Skeletal muscle satellite cell (primary cell): ENCODE results near the gene ZC3H8.

ENCODE experiments used
- H3K27me3 ChIP-seq: 2 replicates; pipeline ENCODE4 v1.7.0; 2013; ENCODE audit warnings: low read length; ENCODE audit not compliant: control insufficient read depth, insufficient read depth
- H3K36me3 ChIP-seq: 2 replicates; pipeline ENCODE4 v1.7.0; 2013; ENCODE audit warnings: mild to moderate bottlenecking, control low read depth, low read length; ENCODE audit not compliant: insufficient read depth
- H3K4me1 ChIP-seq: 2 replicates; pipeline ENCODE4 v1.7.0; 2013; ENCODE audit warnings: low read length; ENCODE audit not compliant: control insufficient read depth, insufficient read depth
- H3K4me2 ChIP-seq: 2 replicates; pipeline ENCODE4 v1.7.0; 2013; ENCODE audit warnings: mild to moderate bottlenecking, low read length
- H3K4me3 ChIP-seq: 2 replicates; pipeline ENCODE4 v1.7.0; 2013; ENCODE audit warnings: low read length
- H3K9ac ChIP-seq: 2 replicates; pipeline ENCODE4 v1.7.0; 2013; ENCODE audit warnings: mild to moderate bottlenecking, low read depth, low read length, moderate library complexity
- H3K9me3 ChIP-seq: replicated peaks from 2 replicates; pipeline ENCODE4 v1.7.0; 2013; ENCODE audit warnings: mild to moderate bottlenecking, control low read depth, low read length

ZC3H8 gene

DNA sequence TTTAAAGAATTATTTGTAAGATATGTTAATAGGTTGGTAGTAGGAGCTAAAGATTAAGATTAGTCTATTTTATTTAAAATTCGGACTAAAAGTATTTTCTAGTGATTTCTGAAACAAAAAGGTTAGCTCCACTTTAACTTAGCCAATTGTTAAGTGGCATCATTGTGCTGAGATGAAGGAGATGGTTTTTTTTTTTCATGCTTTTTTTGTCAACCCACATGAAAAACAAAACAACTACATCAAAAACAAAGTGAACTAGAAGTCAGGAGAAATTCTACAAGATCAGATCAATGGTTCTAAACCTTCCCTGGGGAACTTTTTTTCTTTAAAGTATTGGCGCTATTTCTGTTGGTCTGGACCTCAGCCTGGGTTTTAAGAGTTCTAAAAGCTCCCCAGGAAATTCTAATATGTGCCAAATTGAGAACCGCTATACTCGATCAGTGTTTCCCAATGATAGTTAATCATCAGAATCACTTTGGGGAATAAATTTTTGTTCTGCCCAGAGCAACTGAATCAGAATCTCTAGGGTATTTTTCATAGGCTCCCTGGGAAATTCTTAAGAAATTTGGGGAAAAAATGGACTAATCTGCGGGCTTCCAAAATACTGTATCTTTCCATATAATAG is 22.9 kb upstream of the ZC3H8 start:
- Histone ChIP-seq H3K27me3 (no peaks in the 10 kb centered on the region), H3K36me3 (no peaks in the 10 kb centered on the region), H3K4me3 (no peak overlapping the region), H3K9me3 (no peaks in the 10 kb centered on the region), H3K4me1 (peaks cover 13% of the 10 kb centered on the region), H3K9ac (no peak overlapping the region), H3K4me2 (no peak overlapping the region)

DNA sequence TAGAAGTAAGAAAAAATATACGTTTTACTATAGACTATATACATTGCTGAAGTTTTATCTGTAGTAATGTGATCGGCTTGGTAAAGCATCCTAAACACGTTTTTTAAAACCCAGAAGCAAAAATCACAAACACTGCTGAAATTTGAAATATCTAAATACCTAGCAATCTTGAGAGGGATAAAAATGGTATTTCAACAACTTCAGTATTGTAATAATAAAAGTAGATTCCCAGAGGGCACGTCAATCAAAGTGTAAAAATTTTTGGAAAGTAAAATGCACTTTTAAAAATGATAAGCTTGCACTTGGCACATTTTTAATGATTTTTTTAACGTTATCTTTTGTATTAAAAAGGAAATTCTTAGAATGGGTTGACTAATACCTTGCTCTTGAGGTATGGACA is 22.1 kb upstream of the ZC3H8 start:
- Histone ChIP-seq H3K4me3 (peak overlapping the region; percentile 98), H3K4me1 (peaks cover 13% of the 10 kb centered on the region), H3K9ac (peak overlapping the region; percentile 100)

DNA sequence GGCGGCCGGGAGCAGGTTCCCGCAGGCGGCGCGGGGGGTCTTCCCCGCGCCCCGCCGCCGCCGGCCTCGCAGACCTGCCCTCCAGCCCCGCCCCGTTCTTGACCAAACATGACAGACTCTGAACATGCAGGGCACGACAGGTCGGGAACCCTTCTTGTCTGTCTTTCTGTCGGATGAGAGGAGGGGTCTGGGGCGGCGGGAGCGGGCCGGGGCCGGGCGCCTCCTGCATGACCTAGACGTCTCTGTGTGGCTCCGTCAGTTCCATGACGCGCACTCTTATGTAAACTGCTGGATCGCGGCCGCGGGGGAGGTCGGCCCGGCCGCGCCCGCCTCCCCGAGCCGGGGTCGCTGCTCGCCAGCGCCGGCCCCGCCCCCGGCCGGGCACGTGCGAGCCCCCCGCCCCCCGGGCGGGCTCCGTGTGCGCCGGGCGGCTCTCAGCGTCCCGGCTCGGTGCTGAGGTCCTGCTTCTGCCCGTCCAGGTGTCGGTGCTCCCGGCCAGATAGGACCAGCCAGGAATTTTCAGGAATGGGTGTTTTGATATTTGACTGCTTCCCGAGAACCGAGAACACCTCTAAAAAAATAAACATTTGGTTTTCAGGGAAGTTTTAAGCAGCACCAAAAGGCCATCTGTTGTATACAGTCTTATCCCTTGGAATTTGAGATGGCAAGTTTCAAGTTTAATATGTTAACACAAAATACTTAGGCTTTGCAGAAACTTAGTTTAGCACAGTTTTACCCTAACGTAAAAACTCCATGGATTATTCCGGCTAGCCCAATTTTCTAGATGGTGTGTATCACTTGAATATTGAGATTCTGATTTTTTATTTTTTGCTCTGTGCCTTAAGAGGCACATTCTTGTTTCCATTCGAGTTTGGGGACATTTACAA is 21.3 kb upstream of the ZC3H8 start:
- H3K4me2 ChIP-seq: peak overlapping the region; percentile 91
- no peaks in the 10 kb centered on the region for H3K27me3 ChIP-seq
- H3K4me3 ChIP-seq: peak overlapping the region; percentile 98
- H3K36me3 ChIP-seq: no peaks in the 10 kb centered on the region
- peak overlapping the region; percentile 100 for H3K9ac ChIP-seq
- H3K9me3 ChIP-seq: no peaks in the 10 kb centered on the region
- H3K4me1 ChIP-seq: peaks cover 13% of the 10 kb centered on the region

More for the DNA sequence above, 22.1 kb upstream of the ZC3H8 start:
- H3K9me3 ChIP-seq: no peaks in the 10 kb centered on the region
- H3K27me3 ChIP-seq: no peaks in the 10 kb centered on the region
- peak overlapping the region; percentile 91 for H3K4me2 ChIP-seq
- no peaks in the 10 kb centered on the region for H3K36me3 ChIP-seq

- Histone ChIP-seq H3K4me1 (peaks cover 13% of the 10 kb centered on the region), H3K9ac (peak within 1 kb of the TSS; percentile 100), H3K9me3 (no peaks in the 10 kb centered on the region), H3K27me3 (no peaks in the 10 kb centered on the region), H3K4me2 (peak within 1 kb of the TSS; percentile 91), H3K4me3 (peak within 1 kb of the TSS; percentile 98), H3K36me3 (no peaks in the 10 kb centered on the region)
These were observed 20.6 kb upstream of the ZC3H8 start, which contains the start of gene ZC3H6 for GRCh38 chr2:112275311-112275886. Gene ZC3H6 (plus strand): TSS chr2:112275597. CDS start chr2:112275995, 398 bp downstream.

DNA sequence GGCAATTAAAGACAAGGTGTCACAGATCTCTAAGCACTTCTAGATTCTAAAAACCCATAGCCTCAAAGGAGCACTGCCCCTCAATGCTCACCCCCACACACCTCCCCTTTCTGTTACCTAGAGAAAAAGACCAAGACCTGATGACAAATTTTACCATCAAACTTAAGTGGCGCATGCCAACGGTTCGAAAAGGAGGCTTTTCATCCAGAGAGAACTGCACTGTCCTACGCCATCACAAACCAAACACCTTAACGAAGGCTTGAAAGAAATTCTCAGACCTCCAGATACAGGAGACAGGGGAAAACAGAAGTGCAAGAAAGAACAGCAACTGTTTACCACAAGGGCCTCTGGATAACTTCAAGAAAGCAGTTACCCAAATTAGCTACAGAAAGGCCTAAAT is 18.5 kb upstream of the ZC3H8 start:
- Histone ChIP-seq H3K4me1 (peaks cover 13% of the 10 kb centered on the region), H3K9me3 (no peaks in the 10 kb centered on the region)

DNA sequence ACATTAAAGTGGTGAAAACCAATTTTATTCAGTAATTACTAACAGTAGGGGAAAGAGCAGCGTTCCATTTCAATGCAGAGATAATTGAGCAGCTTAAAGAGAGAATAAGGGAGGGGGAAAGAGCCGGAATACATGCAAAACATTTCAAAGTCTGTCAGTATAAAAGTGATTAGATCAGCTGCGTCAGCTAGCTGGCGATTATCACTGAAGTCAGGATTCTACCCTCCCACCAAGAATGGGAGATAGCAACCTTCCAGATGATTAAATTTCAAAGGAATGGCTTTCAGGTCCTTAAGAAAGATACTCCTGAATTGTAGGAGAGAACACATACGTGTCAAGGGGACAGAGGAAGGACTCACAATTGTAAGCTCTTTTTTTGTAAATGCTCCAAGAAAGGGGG is 17.8 kb upstream of the ZC3H8 start:
- peaks cover 13% of the 10 kb centered on the region for H3K4me1 ChIP-seq
- H3K9me3 ChIP-seq: no peaks in the 10 kb centered on the region

More for the DNA sequence above, 18.5 kb upstream of the ZC3H8 start:
- no peak overlapping the region for H3K9ac ChIP-seq
- no peak overlapping the region for H3K4me2 ChIP-seq
- H3K27me3 ChIP-seq: no peaks in the 10 kb centered on the region
- H3K36me3 ChIP-seq: no peaks in the 10 kb centered on the region
- no peak overlapping the region for H3K4me3 ChIP-seq

GRCh38 chr2:112268547-112268946 is 13.7 kb upstream of the ZC3H8 start:
- Histone ChIP-seq H3K4me2 (no peak overlapping the region), H3K4me3 (no peak overlapping the region), H3K9ac (no peak overlapping the region), H3K27me3 (no peaks in the 10 kb centered on the region), H3K36me3 (no peaks in the 10 kb centered on the region), H3K4me1 (no peaks in the 10 kb centered on the region), H3K9me3 (no peaks in the 10 kb centered on the region)

More for the DNA sequence above, 17.8 kb upstream of the ZC3H8 start:
- H3K9ac ChIP-seq: no peak overlapping the region
- no peaks in the 10 kb centered on the region for H3K27me3 ChIP-seq
- no peak overlapping the region for H3K4me2 ChIP-seq
- H3K4me3 ChIP-seq: no peak overlapping the region
- no peaks in the 10 kb centered on the region for H3K36me3 ChIP-seq

DNA sequence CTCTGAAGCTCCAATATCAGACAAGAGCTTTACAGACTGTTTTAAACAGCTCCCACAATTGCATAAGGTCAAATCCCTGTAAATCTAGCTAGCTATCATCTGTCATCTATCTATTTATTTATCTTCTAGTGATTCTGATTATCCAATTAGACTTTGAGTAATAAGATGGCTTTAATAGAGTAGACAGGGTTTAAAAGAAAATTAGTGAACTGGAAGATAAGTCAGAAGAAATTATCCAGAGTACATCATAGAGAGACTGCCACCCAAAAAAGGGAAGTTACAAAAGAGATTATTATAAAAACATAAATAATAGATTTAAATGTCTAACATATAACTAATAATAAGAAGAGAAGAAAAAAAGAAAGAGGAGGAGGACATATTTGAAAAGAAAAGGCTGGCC is 8.0 kb upstream of the ZC3H8 start:
- H3K36me3 ChIP-seq: no peaks in the 10 kb centered on the region
- no peaks in the 10 kb centered on the region for H3K4me1 ChIP-seq
- H3K9ac ChIP-seq: no peak overlapping the region
- no peak overlapping the region for H3K4me3 ChIP-seq
- H3K9me3 ChIP-seq: no peaks in the 10 kb centered on the region
- no peak overlapping the region for H3K4me2 ChIP-seq
- no peaks in the 10 kb centered on the region for H3K27me3 ChIP-seq

DNA sequence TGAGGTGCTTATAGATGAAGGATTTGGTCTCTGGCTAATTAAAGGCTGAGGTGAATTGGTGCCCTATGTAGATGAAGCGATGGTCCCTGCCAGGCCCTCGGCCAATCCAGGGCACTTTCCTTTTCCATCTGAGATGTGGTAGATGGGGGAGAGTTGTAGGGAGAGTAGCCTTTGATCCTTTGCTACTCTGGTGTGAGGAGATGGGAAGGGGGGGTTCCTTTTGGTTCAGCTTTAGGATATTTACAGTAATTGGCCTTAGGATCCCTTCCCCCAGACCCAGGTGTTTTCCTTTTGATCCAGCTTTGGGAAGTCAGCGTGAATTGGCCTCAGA is 5.4 kb upstream of the ZC3H8 start:
- no peaks in the 10 kb centered on the region for H3K36me3 ChIP-seq
- H3K4me3 ChIP-seq: no peak overlapping the region
- H3K27me3 ChIP-seq: no peaks in the 10 kb centered on the region
- no peaks in the 10 kb centered on the region for H3K9me3 ChIP-seq
- no peak overlapping the region for H3K4me2 ChIP-seq
- H3K4me1 ChIP-seq: no peaks in the 10 kb centered on the region
- H3K9ac ChIP-seq: no peak overlapping the region

DNA sequence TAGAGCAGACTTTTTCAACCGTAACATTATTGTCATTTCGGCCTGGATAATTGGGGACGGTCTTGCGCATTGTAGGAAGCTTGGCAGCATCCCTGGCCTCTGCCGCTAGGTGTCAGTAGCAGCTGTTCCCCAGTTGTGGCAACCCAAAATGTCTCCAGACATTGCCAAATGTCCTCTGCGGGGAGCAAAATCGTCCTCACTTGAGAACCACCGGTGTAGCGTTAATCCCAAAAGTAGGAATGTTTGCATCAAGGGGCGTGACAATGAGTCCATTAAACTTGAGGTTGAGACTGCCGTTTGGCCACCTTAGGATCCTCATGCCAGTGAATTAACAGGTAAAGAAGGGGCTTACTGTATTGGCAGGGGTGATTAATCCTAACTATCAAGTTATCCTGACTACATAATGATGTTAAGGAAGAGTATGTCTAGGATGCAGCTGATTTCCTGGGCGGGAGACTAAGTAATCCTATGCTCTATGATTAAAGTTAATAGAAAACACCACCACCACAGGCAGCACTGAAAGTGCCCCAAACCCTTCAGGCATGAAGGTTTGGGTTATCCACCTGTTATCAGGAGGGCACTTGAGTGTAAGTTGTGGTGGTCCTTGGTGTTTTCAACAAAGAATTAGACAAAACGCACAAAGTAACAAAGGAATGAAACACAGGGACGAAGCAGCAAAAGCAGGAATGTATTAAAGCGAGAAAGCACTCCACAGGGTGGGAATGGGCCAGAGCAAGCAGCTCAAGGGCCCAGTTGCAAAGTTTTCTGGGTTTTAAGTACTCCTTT is 4.9 kb upstream of the ZC3H8 start:
- no peaks in the 10 kb centered on the region for H3K4me1 ChIP-seq
- no peak overlapping the region for H3K4me3 ChIP-seq
- H3K27me3 ChIP-seq: no peaks in the 10 kb centered on the region
- H3K4me2 ChIP-seq: peak overlapping the region; percentile 69
- H3K9me3 ChIP-seq: no peaks in the 10 kb centered on the region
- peak overlapping the region; percentile 1 for H3K9ac ChIP-seq
- H3K36me3 ChIP-seq: no peaks in the 10 kb centered on the region

- no peak overlapping the region for H3K4me2 ChIP-seq
- no peak overlapping the region for H3K9ac ChIP-seq
- H3K36me3 ChIP-seq: no peaks in the 10 kb centered on the region
- H3K27me3 ChIP-seq: no peaks in the 10 kb centered on the region
- peaks cover 6% of the 10 kb centered on the region for H3K4me1 ChIP-seq
- H3K4me3 ChIP-seq: no peak overlapping the region
- no peaks in the 10 kb centered on the region for H3K9me3 ChIP-seq
These were observed 2.7 kb upstream of the ZC3H8 start for GRCh38 chr2:112257575-112257974.
